Liver (tissue), 9 donors: Measurements from ENCODE around the gene KANTR. TPM values are rescaled to one million over a fixed set of nuclear protein-coding genes. Genes with fewer than 3 reads are reported as not detected.

Source experiments
- DNase-seq: peaks from one replicate; pipeline ENCODE4 v3.0.0-alpha.2; 2017; ENCODE audit warnings: low spot score
- H3K27ac ChIP-seq, 2 donors: one replicate each; pipeline ENCODE4 v1.7.0; 2013; ENCODE audit warnings: inconsistent platforms in 2 of 2, low read length in 2 of 2, control low read depth in 1 of 2, low read depth in 1 of 2, mild to moderate bottlenecking in 1 of 2
- H3K27me3 ChIP-seq, 4 donors: one replicate each; pipeline versions ENCODE4 v1.6.1 to v1.7.0; 2013; ENCODE audit warnings: low read length in 3 of 4, inconsistent platforms in 1 of 4, mild to moderate bottlenecking in 1 of 4, moderate library complexity in 1 of 4; ENCODE audit not compliant: control insufficient read depth in 4 of 4, insufficient read depth in 4 of 4
- H3K36me3 ChIP-seq, 4 donors: one replicate each; pipeline versions ENCODE4 v1.6.1 to v1.7.0; 2013; ENCODE audit warnings: low read length in 3 of 4, mild to moderate bottlenecking in 3 of 4, low read depth in 1 of 4, moderate library complexity in 1 of 4; ENCODE audit not compliant: control insufficient read depth in 4 of 4, insufficient read depth in 3 of 4
- H3K4me1 ChIP-seq, 4 donors: one replicate each; pipeline versions ENCODE4 v1.6.1 to v1.7.0; 2013; ENCODE audit warnings: low read length in 3 of 4, mild to moderate bottlenecking in 3 of 4, moderate library complexity in 1 of 4; ENCODE audit not compliant: control insufficient read depth in 4 of 4, insufficient read depth in 4 of 4
- H3K4me3 ChIP-seq, 3 donors: one replicate each; pipeline versions ENCODE4 v1.6.1 to v1.7.0; 2013; ENCODE audit warnings: low read length in 3 of 3, control low read depth in 1 of 3, low read depth in 1 of 3, mild to moderate bottlenecking in 1 of 3
- H3K9ac ChIP-seq, 2 donors: one replicate each; pipeline ENCODE4 v1.7.0; 2013; ENCODE audit warnings: low read length in 2 of 2, mild to moderate bottlenecking in 2 of 2, moderate library complexity in 2 of 2, control low read depth in 1 of 2, low read depth in 1 of 2
- H3K9me3 ChIP-seq, 4 donors: one replicate each; pipeline versions ENCODE4 v1.6.1 to v1.7.0; 2013; ENCODE audit warnings: low read length in 3 of 4; ENCODE audit not compliant: control insufficient read depth in 4 of 4
- CTCF ChIP-seq: fragments of 150-350 bp; IDR thresholded peaks from 2 replicates; pipeline ENCODE4 v1.5.1; 2017; ENCODE audit warnings: improper control_type of control experiment, low read depth, low read length; ENCODE audit not compliant: missing input control
- EGR1 ChIP-seq, 2 donors: IDR thresholded peaks; 2 replicates each; pipeline ENCODE4 v1.6.1; 2016 to 2018; ENCODE audit warnings: antibody characterized with exemption in 2 of 2, low read depth in 2 of 2
- FOXA1 ChIP-seq: IDR thresholded peaks from 2 replicates; pipeline ENCODE4 v1.6.1; 2016; ENCODE audit warnings: antibody characterized with exemption
- FOXA2 ChIP-seq: IDR thresholded peaks from 2 replicates; pipeline ENCODE4 v1.6.1; 2016; ENCODE audit warnings: antibody characterized with exemption
- GABPA ChIP-seq, 2 donors: IDR thresholded peaks in 1 of 2; conservative IDR thresholded peaks in 1 of 2; 2 replicates each; pipeline ENCODE4 v1.6.1; 2016; ENCODE audit warnings: antibody characterized with exemption in 2 of 2, mild to moderate bottlenecking in 1 of 2, moderate library complexity in 1 of 2
- HNF4A ChIP-seq, 2 donors: conservative IDR thresholded peaks; 2 replicates each; pipeline ENCODE4 v1.6.1; 2016; ENCODE audit warnings: antibody characterized with exemption in 2 of 2, mild to moderate bottlenecking in 2 of 2
- HNF4G ChIP-seq: IDR thresholded peaks from 2 replicates; pipeline ENCODE4 v1.6.1; 2016; ENCODE audit warnings: antibody characterized with exemption
- JUND ChIP-seq, 2 donors: IDR thresholded peaks; 2 replicates each; pipeline ENCODE4 v1.6.1; 2016; ENCODE audit warnings: antibody characterized with exemption in 2 of 2
- NR2F2 ChIP-seq: IDR thresholded peaks from 2 replicates; pipeline ENCODE4 v1.6.1; 2016; ENCODE audit warnings: antibody characterized with exemption
- RAD21 ChIP-seq, 2 donors: IDR thresholded peaks; 2 replicates each; pipeline ENCODE4 v1.6.1; 2016; ENCODE audit warnings: antibody characterized with exemption in 2 of 2, mild to moderate bottlenecking in 2 of 2
- RXRA ChIP-seq, 2 donors: IDR thresholded peaks; 2 replicates each; pipeline ENCODE4 v1.6.1; 2017 to 2018; ENCODE audit warnings: antibody characterized with exemption in 2 of 2, mild to moderate bottlenecking in 1 of 2
- SP1 ChIP-seq: IDR thresholded peaks from 2 replicates; pipeline ENCODE4 v1.6.1; 2018; ENCODE audit warnings: antibody characterized with exemption, mild to moderate bottlenecking
- TAF1 ChIP-seq: conservative IDR thresholded peaks from 2 replicates; pipeline ENCODE4 v1.6.1; 2016; ENCODE audit warnings: antibody characterized with exemption, mild to moderate bottlenecking
- YY1 ChIP-seq: IDR thresholded peaks from 2 replicates; pipeline ENCODE4 v1.6.1; 2016; ENCODE audit warnings: antibody characterized with exemption, mild to moderate bottlenecking
- WGBS: extraction: QIAGEN DNeasy Blood & Tissue Kit; methylation state at CpG from one replicate; pipeline ENCODE4 v1.1.7; 2013; 5-methylcytosine and 5-hydroxymethylcytosine counted together
- polyA plus RNA-seq, 2 donors: library from polyadenylated mRNA; stranded (reverse) in 1 of 2; unstranded in 1 of 2; fragments of 200-250 nt in 1 of 2; fragments of >200 nt in 1 of 2; fragmentation: Nextera tagmentation in 1 of 2; extraction: Ambion mirVana in 1 of 2; gene quantifications; one replicate each; pipeline versions ENCODE4 v1.2.1 to v1.2.3, GENCODE V29; 2013 to 2015
- total RNA-seq, 2 donors: library from RNA; depleted of rRNA; stranded (reverse); fragments of >200 nt; gene quantifications; one replicate each; pipeline ENCODE4 v1.2.3, GENCODE V29; 2014
- TF ChIP-seq, protein P1 (sequence below): IDR thresholded peaks from 2 replicates; pipeline ENCODE4 v1.6.1; 2016; ENCODE audit warnings: antibody characterized with exemption
- TF ChIP-seq, protein P2 (sequence below): IDR thresholded peaks from 2 replicates; pipeline ENCODE4 v1.6.1; 2016; ENCODE audit warnings: antibody characterized with exemption, mild to moderate bottlenecking
- TF ChIP-seq, protein P3 (sequence below): IDR thresholded peaks from 2 replicates; pipeline ENCODE4 v1.6.1; 2016; ENCODE audit warnings: antibody characterized with exemption
- TF ChIP-seq, protein P4 (sequence below): IDR thresholded peaks from 2 replicates; pipeline ENCODE4 v1.6.1; 2016; ENCODE audit warnings: antibody characterized with exemption
- donor health status: healthy.
- donor health status: healthy.
- donor health status: healthy.
- donor health status: healthy.
- donor health status: healthy.

The KANTR gene
- total and polyA plus RNA-seq, 4 donors = 0.44 to 13.6 (median 4.7) TPM

GRCh38 chrX:53075011-53075410 is 18.9 kb upstream of the KANTR start:
- 74% methylated on average over 7 of the region's 7 CpGs for WGBS

More at GRCh38 chrX:53075011-53075410, 18.9 kb upstream of the KANTR start:
- no peak overlapping the region for H3K9ac ChIP-seq
- H3K36me3 ChIP-seq = no peaks in the 10 kb centered on the region
- H3K27ac ChIP-seq = no peak overlapping the region
- TF ChIP-seq, protein P1, sequence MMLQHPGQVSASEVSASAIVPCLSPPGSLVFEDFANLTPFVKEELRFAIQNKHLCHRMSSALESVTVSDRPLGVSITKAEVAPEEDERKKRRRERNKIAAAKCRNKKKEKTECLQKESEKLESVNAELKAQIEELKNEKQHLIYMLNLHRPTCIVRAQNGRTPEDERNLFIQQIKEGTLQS = no peak
- TF ChIP-seq, protein P2, sequence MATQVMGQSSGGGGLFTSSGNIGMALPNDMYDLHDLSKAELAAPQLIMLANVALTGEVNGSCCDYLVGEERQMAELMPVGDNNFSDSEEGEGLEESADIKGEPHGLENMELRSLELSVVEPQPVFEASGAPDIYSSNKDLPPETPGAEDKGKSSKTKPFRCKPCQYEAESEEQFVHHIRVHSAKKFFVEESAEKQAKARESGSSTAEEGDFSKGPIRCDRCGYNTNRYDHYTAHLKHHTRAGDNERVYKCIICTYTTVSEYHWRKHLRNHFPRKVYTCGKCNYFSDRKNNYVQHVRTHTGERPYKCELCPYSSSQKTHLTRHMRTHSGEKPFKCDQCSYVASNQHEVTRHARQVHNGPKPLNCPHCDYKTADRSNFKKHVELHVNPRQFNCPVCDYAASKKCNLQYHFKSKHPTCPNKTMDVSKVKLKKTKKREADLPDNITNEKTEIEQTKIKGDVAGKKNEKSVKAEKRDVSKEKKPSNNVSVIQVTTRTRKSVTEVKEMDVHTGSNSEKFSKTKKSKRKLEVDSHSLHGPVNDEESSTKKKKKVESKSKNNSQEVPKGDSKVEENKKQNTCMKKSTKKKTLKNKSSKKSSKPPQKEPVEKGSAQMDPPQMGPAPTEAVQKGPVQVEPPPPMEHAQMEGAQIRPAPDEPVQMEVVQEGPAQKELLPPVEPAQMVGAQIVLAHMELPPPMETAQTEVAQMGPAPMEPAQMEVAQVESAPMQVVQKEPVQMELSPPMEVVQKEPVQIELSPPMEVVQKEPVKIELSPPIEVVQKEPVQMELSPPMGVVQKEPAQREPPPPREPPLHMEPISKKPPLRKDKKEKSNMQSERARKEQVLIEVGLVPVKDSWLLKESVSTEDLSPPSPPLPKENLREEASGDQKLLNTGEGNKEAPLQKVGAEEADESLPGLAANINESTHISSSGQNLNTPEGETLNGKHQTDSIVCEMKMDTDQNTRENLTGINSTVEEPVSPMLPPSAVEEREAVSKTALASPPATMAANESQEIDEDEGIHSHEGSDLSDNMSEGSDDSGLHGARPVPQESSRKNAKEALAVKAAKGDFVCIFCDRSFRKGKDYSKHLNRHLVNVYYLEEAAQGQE = no peak
- TF ChIP-seq FOXA2 = no peak
- no peak for TF ChIP-seq GABPA (IDR thresholded peaks at IDR 0.05 in 1 of 2, conservative IDR thresholded peaks at IDR 0.05 in 1 of 2)
- TF ChIP-seq SP1 = no peak
- TF ChIP-seq, protein P3, sequence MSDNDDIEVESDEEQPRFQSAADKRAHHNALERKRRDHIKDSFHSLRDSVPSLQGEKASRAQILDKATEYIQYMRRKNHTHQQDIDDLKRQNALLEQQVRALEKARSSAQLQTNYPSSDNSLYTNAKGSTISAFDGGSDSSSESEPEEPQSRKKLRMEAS = no peak
- TF ChIP-seq JUND (IDR thresholded peaks at IDR 0.05) = no peak
- no peak for TF ChIP-seq FOXA1
- TF ChIP-seq CTCF = no peak
- no peak for TF ChIP-seq EGR1 (IDR thresholded peaks at IDR 0.05; ENCODE audit: low read depth in 2 of 2)
- TF ChIP-seq YY1 = no peak
- no peak for TF ChIP-seq TAF1
- TF ChIP-seq RXRA (IDR thresholded peaks at IDR 0.05) = no peak
- TF ChIP-seq, protein P4, sequence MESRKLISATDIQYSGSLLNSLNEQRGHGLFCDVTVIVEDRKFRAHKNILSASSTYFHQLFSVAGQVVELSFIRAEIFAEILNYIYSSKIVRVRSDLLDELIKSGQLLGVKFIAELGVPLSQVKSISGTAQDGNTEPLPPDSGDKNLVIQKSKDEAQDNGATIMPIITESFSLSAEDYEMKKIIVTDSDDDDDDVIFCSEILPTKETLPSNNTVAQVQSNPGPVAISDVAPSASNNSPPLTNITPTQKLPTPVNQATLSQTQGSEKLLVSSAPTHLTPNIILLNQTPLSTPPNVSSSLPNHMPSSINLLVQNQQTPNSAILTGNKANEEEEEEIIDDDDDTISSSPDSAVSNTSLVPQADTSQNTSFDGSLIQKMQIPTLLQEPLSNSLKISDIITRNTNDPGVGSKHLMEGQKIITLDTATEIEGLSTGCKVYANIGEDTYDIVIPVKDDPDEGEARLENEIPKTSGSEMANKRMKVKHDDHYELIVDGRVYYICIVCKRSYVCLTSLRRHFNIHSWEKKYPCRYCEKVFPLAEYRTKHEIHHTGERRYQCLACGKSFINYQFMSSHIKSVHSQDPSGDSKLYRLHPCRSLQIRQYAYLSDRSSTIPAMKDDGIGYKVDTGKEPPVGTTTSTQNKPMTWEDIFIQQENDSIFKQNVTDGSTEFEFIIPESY = no peak
- TF ChIP-seq RAD21 (IDR thresholded peaks at IDR 0.05) = no peak
- no peak for TF ChIP-seq HNF4G
- no peak for TF ChIP-seq HNF4A (conservative IDR thresholded peaks at IDR 0.05)
- TF ChIP-seq NR2F2 = no peak
- H3K9me3 ChIP-seq = peaks cover 0 to 2% (median 0%) of the 10 kb centered on the region in 4 donors
- no peak for DNase-seq
- H3K4me3 ChIP-seq = no peak overlapping the region
- no peaks in the 10 kb centered on the region for H3K27me3 ChIP-seq
- H3K4me1 ChIP-seq = peaks cover 2 to 10% (median 5%) of the 10 kb centered on the region in 4 donors
